Measurements from ENCODE around the gene ZDHHC11B.
"Not testable (repeated sequence)": the region's sequence is repeated elsewhere in the genome, so short reads cannot be mapped to it uniquely, and the experiment has no call there.

- not testable (repeated sequence) for TF ChIP-seq YY1 (IDR thresholded peaks at IDR 0.05; ENCODE audit: insufficient read depth, insufficient read length); ZNF274 (IDR thresholded peaks at IDR 0.05; ENCODE audit: low read depth, low read length)
Measured at GRCh38 chr5:751992-752391, 32.5 kb downstream of the ZDHHC11B start.
